ENCODE data around the gene HSPH1.

HSPH1 gene

DNA sequence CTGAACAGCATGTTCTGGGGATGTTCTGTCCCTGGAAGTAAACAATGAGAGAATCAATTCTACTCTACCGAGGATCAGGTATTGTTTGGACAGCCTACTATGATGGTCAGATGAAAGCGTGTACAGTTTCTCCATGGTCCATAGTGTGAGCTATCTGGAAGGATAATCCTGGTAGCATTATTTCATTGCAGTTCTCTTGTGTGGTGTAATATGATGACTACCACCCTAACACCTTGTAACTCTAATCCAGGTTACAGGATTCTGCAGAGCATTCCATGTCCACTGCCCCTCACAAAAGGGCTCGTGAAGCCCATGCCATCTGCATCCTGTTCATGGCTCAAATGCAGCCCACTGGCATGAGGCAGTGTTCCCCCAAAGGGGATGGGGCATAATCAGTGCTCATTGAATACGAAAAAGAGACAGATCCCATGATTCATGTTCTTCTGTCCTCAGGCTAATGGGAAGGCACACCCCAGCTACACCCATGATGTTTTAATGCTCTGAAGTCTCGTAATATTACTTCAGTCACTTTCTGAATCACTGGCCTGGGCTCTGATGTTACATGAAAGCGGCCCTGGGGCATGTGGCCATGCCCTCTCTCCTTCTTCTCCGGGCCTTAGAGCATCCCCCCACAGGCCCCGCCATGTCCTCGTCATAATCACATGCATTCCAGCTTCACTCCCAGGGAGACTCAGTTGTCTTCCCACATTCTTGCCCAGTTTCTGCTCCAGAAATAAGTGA is 68.4 kb downstream of the HSPH1 start:
- no peak for FAIRE-seq

DNA sequence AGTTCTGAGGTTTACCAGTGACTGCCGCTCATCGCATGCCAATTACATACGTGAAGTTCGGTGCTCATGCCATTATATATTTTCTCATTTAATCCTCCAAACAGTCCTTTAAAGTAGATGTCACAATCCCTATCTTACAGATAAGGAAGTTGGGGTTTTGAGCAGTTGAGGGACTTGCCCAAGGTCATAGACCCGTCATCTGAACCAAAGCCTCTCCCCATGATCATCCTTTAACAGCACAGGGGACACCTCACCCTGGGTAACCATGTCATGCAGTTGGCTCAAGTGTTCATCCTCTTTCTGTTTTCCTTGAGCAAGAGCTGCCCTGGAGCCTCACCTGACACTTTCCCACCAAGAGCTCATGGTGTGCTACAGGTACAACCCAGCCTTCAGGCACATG is 69.1 kb downstream of the HSPH1 start:
- no peak for FAIRE-seq

- FAIRE-seq = no peak
Measured at GRCh38 chr13:31090961-31091624, 70.6 kb downstream of the HSPH1 start.

- FAIRE-seq = no peak
Measured at GRCh38 chr13:31090096-31090495, 71.6 kb downstream of the HSPH1 start.

GRCh38 chr13:31089649-31090048 is 72.1 kb downstream of the HSPH1 start:
- no peak for FAIRE-seq

DNA sequence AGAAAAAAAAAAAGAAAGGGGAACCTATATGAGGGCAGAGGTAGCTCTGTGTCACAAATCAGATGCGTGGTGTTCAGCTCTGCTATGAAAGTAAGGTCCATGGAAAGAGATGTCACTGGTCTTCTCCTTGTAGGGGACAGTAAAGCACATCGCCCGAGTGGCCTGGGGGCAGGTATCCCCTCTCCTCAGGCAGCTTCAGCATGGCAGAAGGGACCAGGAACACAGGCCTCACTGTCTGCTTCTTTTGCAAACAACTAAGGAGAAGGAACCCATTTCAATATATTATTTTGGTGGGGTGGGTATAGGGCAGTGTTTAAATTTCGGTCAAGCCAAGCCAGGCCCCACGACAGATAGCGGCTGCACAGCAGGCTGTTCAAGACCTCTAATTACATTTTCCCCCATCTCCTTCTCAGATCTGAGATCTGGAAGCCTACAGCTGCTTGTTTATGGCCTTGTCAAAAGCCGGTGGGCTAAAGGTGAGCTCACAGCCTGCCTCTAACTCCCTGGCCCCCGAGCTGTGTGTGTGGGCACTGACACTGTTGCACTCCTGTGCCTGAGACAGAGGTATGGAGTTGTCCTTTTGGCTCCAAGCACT is 72.8 kb downstream of the HSPH1 start:
- FAIRE-seq = no peak
